CD8-positive, alpha-beta memory T cell (primary cell): ENCODE data around the gene NUP50. TPM values are rescaled to one million over a fixed set of nuclear protein-coding genes. Genes with fewer than 3 reads are reported as not detected.

Source experiments
- CTCF ChIA-PET: fragments of 350-600 bp; sonication (Branson Sonifier 250); formaldehyde crosslinking; loops from one replicate; lab custom pipeline; 2021; ENCODE audit warnings: antibody characterized with exemption; lab: Charles Lee
- POLR2A ChIA-PET: fragments of 350-600 bp; sonication (Branson Sonifier 250); formaldehyde crosslinking; loops from one replicate; lab custom pipeline; 2021; ENCODE audit warnings: antibody characterized with exemption; lab: Charles Lee
- DNase-seq, 5 donors: peaks; one replicate each; pipeline versions ENCODE4 v3.0.0 to v3.0.0-alpha.2; 2020 to 2022; ENCODE audit warnings: mixed read lengths in 1 of 5
- H3K27ac ChIP-seq: one replicate; pipeline ENCODE4 v1.7.0; 2013; ENCODE audit warnings: low read depth, mild to moderate bottlenecking, low read length, moderate library complexity
- H3K27me3 ChIP-seq: 2 replicates; pipeline ENCODE4 v1.7.0; 2013; ENCODE audit warnings: low read length, mild to moderate bottlenecking; ENCODE audit not compliant: insufficient read depth, poor library complexity, severe bottlenecking
- H3K36me3 ChIP-seq: 2 replicates; pipeline ENCODE4 v1.7.0; 2013; ENCODE audit warnings: mild to moderate bottlenecking, low read length, moderate library complexity; ENCODE audit not compliant: insufficient read depth
- H3K4me1 ChIP-seq: 2 replicates; pipeline ENCODE4 v1.7.0; 2013; ENCODE audit warnings: mild to moderate bottlenecking, low read length, moderate library complexity; ENCODE audit not compliant: insufficient read depth
- H3K4me3 ChIP-seq: 2 replicates; pipeline ENCODE4 v1.7.0; 2013; ENCODE audit warnings: mild to moderate bottlenecking, low read length
- H3K9me3 ChIP-seq: 2 replicates; pipeline ENCODE4 v1.7.0; 2013; ENCODE audit warnings: mild to moderate bottlenecking, low read length
- H3K27ac Mint-ChIP-seq, 8 donors: one replicate each; pipeline ENCODE4 v1.8.0; 2020 to 2021; ENCODE audit warnings: mixed read lengths in 8 of 8, mild to moderate bottlenecking in 6 of 8, inconsistent platforms in 3 of 8, moderate library complexity in 3 of 8
- H3K27me3 Mint-ChIP-seq, 2 donors: one replicate each; pipeline ENCODE4 v1.8.0; 2020 to 2021; ENCODE audit warnings: mixed read lengths in 2 of 2, mild to moderate bottlenecking in 1 of 2, moderate library complexity in 1 of 2
- H3K36me3 Mint-ChIP-seq, 3 donors: one replicate each; pipeline ENCODE4 v1.8.0; 2020 to 2021; ENCODE audit warnings: mixed read lengths in 3 of 3, inconsistent platforms in 1 of 3, mild to moderate bottlenecking in 1 of 3
- H3K4me1 Mint-ChIP-seq, 3 donors: one replicate each; pipeline ENCODE4 v1.8.0; 2020 to 2021; ENCODE audit warnings: mixed read lengths in 3 of 3, inconsistent platforms in 1 of 3, mild to moderate bottlenecking in 1 of 3
- H3K4me3 Mint-ChIP-seq, 7 donors: one replicate each; pipeline ENCODE4 v1.8.0; 2020 to 2021; ENCODE audit warnings: mixed read lengths in 7 of 7, mild to moderate bottlenecking in 6 of 7, moderate library complexity in 4 of 7, inconsistent platforms in 2 of 7
- H3K9me3 Mint-ChIP-seq, 5 donors: one replicate each; pipeline ENCODE4 v1.8.0; 2020 to 2022; ENCODE audit warnings: mixed read lengths in 5 of 5, mild to moderate bottlenecking in 3 of 5, moderate library complexity in 2 of 5, inconsistent platforms in 1 of 5
- polyA plus RNA-seq: library from polyadenylated mRNA; unstranded; fragments of 300-500 nt; fragmentation: Illumina TruSeq; gene quantifications from one replicate; pipeline ENCODE4 v1.2.3, GENCODE V29; 2021
- total RNA-seq, 2 experiments: library from RNA; stranded (reverse); gene quantifications; one replicate each; pipeline ENCODE4 v1.2.3, GENCODE V29; 2021

Gene NUP50
- total and polyA plus RNA-seq, 3 experiments from 2014 or later = 63.4 to 172 (median 170) TPM

- H3K4me3 ChIP-seq = no peak overlapping the region
- POLR2A ChIA-PET = no interaction called here
- DNase-seq = no peak
- Mint-ChIP-seq H3K4me3 (no peak overlapping the region), H3K27me3 (no peaks in the 10 kb centered on the region), H3K36me3 (peaks cover 0 to 2% (median 0%) of the 10 kb centered on the region in 3 donors), H3K4me1 (peaks cover 16 to 39% (median 22%) of the 10 kb centered on the region in 3 donors), H3K9me3 (no peaks in the 10 kb centered on the region), H3K27ac (peak overlapping the region in 3 of 8 donors; percentile 22 to 70 (median 27))
- H3K27ac ChIP-seq = no peak overlapping the region
- H3K4me1 ChIP-seq = no peaks in the 10 kb centered on the region
- H3K27me3 ChIP-seq = no peaks in the 10 kb centered on the region
- H3K9me3 ChIP-seq = no peaks in the 10 kb centered on the region
- H3K36me3 ChIP-seq = no peaks in the 10 kb centered on the region
- CTCF ChIA-PET = no interaction called here
Observed at GRCh38 chr22:45224331-45224730, 60.6 kb downstream of the NUP50 start.

GRCh38 chr22:45224988-45225731 lies 61.4 kb downstream of the NUP50 start:
- Histone ChIP-seq H3K4me1 (no peaks in the 10 kb centered on the region), H3K36me3 (no peaks in the 10 kb centered on the region), H3K27me3 (no peaks in the 10 kb centered on the region), H3K4me3 (no peak overlapping the region), H3K9me3 (no peaks in the 10 kb centered on the region), H3K27ac (no peak overlapping the region)
- ChIA-PET CTCF (no interaction called here), POLR2A (no interaction called here)
- H3K36me3 Mint-ChIP-seq = peaks cover 0 to 2% (median 0%) of the 10 kb centered on the region in 3 donors
- no peak for DNase-seq
- no peaks in the 10 kb centered on the region for H3K9me3 Mint-ChIP-seq
- peaks cover 16 to 41% (median 24%) of the 10 kb centered on the region in 3 donors for H3K4me1 Mint-ChIP-seq
- peak overlapping the region in 1 of 8 donors; percentile 63 for H3K27ac Mint-ChIP-seq
- H3K27me3 Mint-ChIP-seq = no peaks in the 10 kb centered on the region
- no peak overlapping the region for H3K4me3 Mint-ChIP-seq

- H3K36me3 ChIP-seq = no peaks in the 10 kb centered on the region
- H3K4me1 ChIP-seq = no peaks in the 10 kb centered on the region
- ChIA-PET POLR2A (no interaction called here), CTCF (no interaction called here)
- Mint-ChIP-seq H3K9me3 (no peaks in the 10 kb centered on the region), H3K4me3 (no peak overlapping the region), H3K4me1 (peaks cover 16 to 41% (median 25%) of the 10 kb centered on the region in 3 donors), H3K27ac (peak overlapping the region in 2 of 8 donors; percentile 28 to 63), H3K27me3 (no peaks in the 10 kb centered on the region), H3K36me3 (peaks cover 0 to 2% (median 0%) of the 10 kb centered on the region in 3 donors)
- H3K27me3 ChIP-seq = no peaks in the 10 kb centered on the region
- H3K4me3 ChIP-seq = no peak overlapping the region
- no peak overlapping the region for H3K27ac ChIP-seq
- H3K9me3 ChIP-seq = no peaks in the 10 kb centered on the region
- no peak for DNase-seq
Observed at GRCh38 chr22:45225732-45226502, 62.2 kb downstream of the NUP50 start.

- no peak for DNase-seq
- ChIA-PET CTCF (no interaction called here), POLR2A (no interaction called here)
- no peaks in the 10 kb centered on the region for H3K27me3 ChIP-seq
- H3K36me3 Mint-ChIP-seq = peaks cover 0 to 5% (median 0%) of the 10 kb centered on the region in 3 donors
- peak overlapping the region in 2 of 8 donors; percentile 28 to 78 for H3K27ac Mint-ChIP-seq
- no peak overlapping the region for H3K27ac ChIP-seq
- no peaks in the 10 kb centered on the region for H3K27me3 Mint-ChIP-seq
- no peak overlapping the region for H3K4me3 Mint-ChIP-seq
- H3K4me3 ChIP-seq = no peak overlapping the region
- peaks cover 16 to 44% (median 25%) of the 10 kb centered on the region in 3 donors for H3K4me1 Mint-ChIP-seq
- no peaks in the 10 kb centered on the region for H3K9me3 ChIP-seq
- no peaks in the 10 kb centered on the region for H3K9me3 Mint-ChIP-seq
- H3K36me3 ChIP-seq = no peaks in the 10 kb centered on the region
- no peaks in the 10 kb centered on the region for H3K4me1 ChIP-seq
Observed at GRCh38 chr22:45226503-45227186, 62.9 kb downstream of the NUP50 start.

- Mint-ChIP-seq H3K27me3 (no peaks in the 10 kb centered on the region), H3K4me1 (peaks cover 15 to 41% (median 22%) of the 10 kb centered on the region in 3 donors), H3K36me3 (peaks cover 0 to 7% (median 0%) of the 10 kb centered on the region in 3 donors), H3K4me3 (no peak overlapping the region), H3K9me3 (no peaks in the 10 kb centered on the region), H3K27ac (peak overlapping the region in 2 of 8 donors; percentile 2 to 30)
- DNase-seq = no peak
- Histone ChIP-seq H3K27ac (no peak overlapping the region), H3K4me3 (no peak overlapping the region), H3K36me3 (no peaks in the 10 kb centered on the region), H3K27me3 (no peaks in the 10 kb centered on the region), H3K9me3 (no peaks in the 10 kb centered on the region), H3K4me1 (no peaks in the 10 kb centered on the region)
- ChIA-PET POLR2A (no interaction called here), CTCF (no interaction called here)
Observed at GRCh38 chr22:45227645-45228400, 64.1 kb downstream of the NUP50 start.

GRCh38 chr22:45228401-45228754 lies 64.7 kb downstream of the NUP50 start:
- no peak overlapping the region for H3K27ac Mint-ChIP-seq
- H3K27me3 Mint-ChIP-seq = no peaks in the 10 kb centered on the region
- no peaks in the 10 kb centered on the region for H3K9me3 Mint-ChIP-seq
- H3K36me3 ChIP-seq = no peaks in the 10 kb centered on the region
- H3K27ac ChIP-seq = no peak overlapping the region
- ChIA-PET CTCF (no interaction called here), POLR2A (no interaction called here)
- no peaks in the 10 kb centered on the region for H3K4me1 ChIP-seq
- H3K36me3 Mint-ChIP-seq = peaks cover 0 to 11% (median 0%) of the 10 kb centered on the region in 3 donors
- no peak for DNase-seq
- H3K4me1 Mint-ChIP-seq = peaks cover 10 to 35% (median 19%) of the 10 kb centered on the region in 3 donors
- H3K9me3 ChIP-seq = no peaks in the 10 kb centered on the region
- H3K4me3 ChIP-seq = no peak overlapping the region
- no peak overlapping the region for H3K4me3 Mint-ChIP-seq
- no peaks in the 10 kb centered on the region for H3K27me3 ChIP-seq

- Mint-ChIP-seq H3K27ac (peak overlapping the region in 1 of 8 donors; percentile 57), H3K27me3 (no peaks in the 10 kb centered on the region), H3K9me3 (no peaks in the 10 kb centered on the region), H3K36me3 (peaks cover 0 to 14% (median 0%) of the 10 kb centered on the region in 3 donors), H3K4me1 (peaks cover 5 to 30% (median 17%) of the 10 kb centered on the region in 3 donors), H3K4me3 (no peak overlapping the region)
- Histone ChIP-seq H3K4me1 (no peaks in the 10 kb centered on the region), H3K9me3 (no peaks in the 10 kb centered on the region), H3K27me3 (no peaks in the 10 kb centered on the region), H3K36me3 (no peaks in the 10 kb centered on the region), H3K4me3 (no peak overlapping the region), H3K27ac (no peak overlapping the region)
- POLR2A ChIA-PET = no interaction called here
- DNase-seq = no peak
- CTCF ChIA-PET = no interaction called here
Observed at GRCh38 chr22:45229181-45229580, 65.5 kb downstream of the NUP50 start.
